ENCODE results near the gene CBLIF.

CBLIF gene

GRCh38 chr11:59813364-59813763 is 31.9 kb downstream of the CBLIF start:
- Histone ChIP-seq H3K79me2 (ENCODE audit: insufficient read depth, low read length) (peaks cover 17% of the 10 kb centered on the region; the same call in 1 of the 2 replicates), H3K27ac (ENCODE audit: low read depth, low read length) (no peak overlapping the region), H3K36me3 (ENCODE audit: low read length) (no peaks in the 10 kb centered on the region), H3K9me2 (replicated peaks; ENCODE audit: insufficient read depth, low read length) (no peaks in the 10 kb centered on the region), H2AFZ (ENCODE audit: low read depth, low read length, severe bottlenecking) (no peak overlapping the region), H3K27me3 (ENCODE audit: low read length) (no peaks in the 10 kb centered on the region), H3F3A (ENCODE audit: insufficient read depth) (peaks cover 6% of the 10 kb centered on the region; the same call in 1 of the 2 replicates), H4K20me1 (ENCODE audit: low read depth, low read length) (no peaks in the 10 kb centered on the region), H3K9ac (ENCODE audit: low read length) (no peak overlapping the region), H3K4me3 (ENCODE audit: insufficient read depth, low read length, poor library complexity, severe bottlenecking) (no peak overlapping the region), H3K4me2 (ENCODE audit: low read depth, low read length, poor library complexity, severe bottlenecking) (no peak overlapping the region), H3K9me3 (ENCODE audit: insufficient read depth, low read length) (no peaks in the 10 kb centered on the region)
- TF ChIP-seq, protein P1, sequence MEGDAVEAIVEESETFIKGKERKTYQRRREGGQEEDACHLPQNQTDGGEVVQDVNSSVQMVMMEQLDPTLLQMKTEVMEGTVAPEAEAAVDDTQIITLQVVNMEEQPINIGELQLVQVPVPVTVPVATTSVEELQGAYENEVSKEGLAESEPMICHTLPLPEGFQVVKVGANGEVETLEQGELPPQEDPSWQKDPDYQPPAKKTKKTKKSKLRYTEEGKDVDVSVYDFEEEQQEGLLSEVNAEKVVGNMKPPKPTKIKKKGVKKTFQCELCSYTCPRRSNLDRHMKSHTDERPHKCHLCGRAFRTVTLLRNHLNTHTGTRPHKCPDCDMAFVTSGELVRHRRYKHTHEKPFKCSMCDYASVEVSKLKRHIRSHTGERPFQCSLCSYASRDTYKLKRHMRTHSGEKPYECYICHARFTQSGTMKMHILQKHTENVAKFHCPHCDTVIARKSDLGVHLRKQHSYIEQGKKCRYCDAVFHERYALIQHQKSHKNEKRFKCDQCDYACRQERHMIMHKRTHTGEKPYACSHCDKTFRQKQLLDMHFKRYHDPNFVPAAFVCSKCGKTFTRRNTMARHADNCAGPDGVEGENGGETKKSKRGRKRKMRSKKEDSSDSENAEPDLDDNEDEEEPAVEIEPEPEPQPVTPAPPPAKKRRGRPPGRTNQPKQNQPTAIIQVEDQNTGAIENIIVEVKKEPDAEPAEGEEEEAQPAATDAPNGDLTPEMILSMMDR (IDR thresholded peaks at IDR 0.05; ENCODE audit: insufficient read depth, low read length, poor library complexity, severe bottlenecking) = no peak
- TF ChIP-seq EZH2phosphoT487 (conservative IDR thresholded peaks at IDR 0.05; ENCODE audit: low read length) = no peak

- H3K27ac ChIP-seq (ENCODE audit: low read depth, low read length) = no peak overlapping the region
- H3K27me3 ChIP-seq (ENCODE audit: low read length) = no peaks in the 10 kb centered on the region
- no peaks in the 10 kb centered on the region for H4K20me1 ChIP-seq (ENCODE audit: low read depth, low read length)
- no peaks in the 10 kb centered on the region for H3K9me2 ChIP-seq (replicated peaks; ENCODE audit: insufficient read depth, low read length)
- H3K9ac ChIP-seq (ENCODE audit: low read length) = no peak overlapping the region
- H3K4me2 ChIP-seq (ENCODE audit: low read depth, low read length, poor library complexity, severe bottlenecking) = no peak overlapping the region
- no peak overlapping the region for H2AFZ ChIP-seq (ENCODE audit: low read depth, low read length, severe bottlenecking)
- H3F3A ChIP-seq (ENCODE audit: insufficient read depth) = peaks cover 10% of the 10 kb centered on the region; the same call in 1 of the 2 replicates
- H3K79me2 ChIP-seq (ENCODE audit: insufficient read depth, low read length) = peaks cover 17% of the 10 kb centered on the region; the same call in 1 of the 2 replicates
- no peak overlapping the region for H3K4me3 ChIP-seq (ENCODE audit: insufficient read depth, low read length, poor library complexity, severe bottlenecking)
- no peak for TF ChIP-seq EZH2phosphoT487 (conservative IDR thresholded peaks at IDR 0.05; ENCODE audit: low read length)
- TF ChIP-seq, protein P1 (IDR thresholded peaks at IDR 0.05; ENCODE audit: insufficient read depth, low read length, poor library complexity, severe bottlenecking) = no peak
- no peaks in the 10 kb centered on the region for H3K9me3 ChIP-seq (ENCODE audit: insufficient read depth, low read length)
- H3K36me3 ChIP-seq (ENCODE audit: low read length) = 0 out of 2 replicates have a peak, but pooled peaks cover 6% of the 10 kb centered on the region
These were observed 33.1 kb downstream of the CBLIF start for GRCh38 chr11:59812220-59812619.

- H3K9ac ChIP-seq (ENCODE audit: low read length) = peak overlapping the region; percentile 78
- H3K4me2 ChIP-seq (ENCODE audit: low read depth, low read length, poor library complexity, severe bottlenecking) = peak overlapping the region; percentile 57
- no peaks in the 10 kb centered on the region for H3K27me3 ChIP-seq (ENCODE audit: low read length)
- H3K79me2 ChIP-seq (ENCODE audit: insufficient read depth, low read length) = peaks cover 17% of the 10 kb centered on the region; the same call in 1 of the 2 replicates
- H3K9me3 ChIP-seq (ENCODE audit: insufficient read depth, low read length) = no peaks in the 10 kb centered on the region
- H3K27ac ChIP-seq (ENCODE audit: low read depth, low read length) = no peak overlapping the region
- H2AFZ ChIP-seq (ENCODE audit: low read depth, low read length, severe bottlenecking) = peak overlapping the region; percentile 99
- H3K4me3 ChIP-seq (ENCODE audit: insufficient read depth, low read length, poor library complexity, severe bottlenecking) = peak overlapping the region; percentile 76
- H3K36me3 ChIP-seq (ENCODE audit: low read length) = 0 out of 2 replicates have a peak, but pooled peaks cover 7% of the 10 kb centered on the region
- no peaks in the 10 kb centered on the region for H3K9me2 ChIP-seq (replicated peaks; ENCODE audit: insufficient read depth, low read length)
- no peak for TF ChIP-seq EZH2phosphoT487 (conservative IDR thresholded peaks at IDR 0.05; ENCODE audit: low read length)
- TF ChIP-seq, protein P1 (IDR thresholded peaks at IDR 0.05; ENCODE audit: insufficient read depth, low read length, poor library complexity, severe bottlenecking) = no peak
- no peaks in the 10 kb centered on the region for H4K20me1 ChIP-seq (ENCODE audit: low read depth, low read length)
- H3F3A ChIP-seq (ENCODE audit: insufficient read depth) = peaks cover 10% of the 10 kb centered on the region; the same call in 1 of the 2 replicates
These were observed 34.4 kb downstream of the CBLIF start for GRCh38 chr11:59810911-59811259.
